GM18909 (cell line): ENCODE data around the gene MPZL3.
A peak's percentile ranks its signal among the peaks of the same experiment; 100 is the strongest.

Source experiments
- ATAC-seq: cut with Tn5 transposase; IDR thresholded peaks from one replicate; pipeline ENCODE4 v1.9.1; 2021; ENCODE audit warnings: mild to moderate bottlenecking; ENCODE audit not compliant: unreplicated experiment, poor library complexity

Gene MPZL3

GRCh38 chr11:118233850-118234249 is 18.3 kb downstream of the MPZL3 start:
- no peak for ATAC-seq

GRCh38 chr11:118233377-118233776 is 18.8 kb downstream of the MPZL3 start:
- ATAC-seq = no peak

GRCh38 chr11:118232659-118233058 is 19.5 kb downstream of the MPZL3 start:
- ATAC-seq = no peak

- no peak for ATAC-seq
Observed at GRCh38 chr11:118231461-118231860, 20.7 kb downstream of the MPZL3 start.

- no peak for ATAC-seq
Observed at GRCh38 chr11:118230088-118230487, 22.1 kb downstream of the MPZL3 start.

- ATAC-seq = no peak
Observed at GRCh38 chr11:118229274-118229847, 22.8 kb downstream of the MPZL3 start.

GRCh38 chr11:118227865-118228785 is 24.0 kb downstream of the MPZL3 start:
- peak; percentile 64 for ATAC-seq

GRCh38 chr11:118226781-118227180 is 25.4 kb downstream of the MPZL3 start:
- ATAC-seq = no peak

- ATAC-seq = no peak
Observed at GRCh38 chr11:118226296-118226695, 25.9 kb downstream of the MPZL3 start.

GRCh38 chr11:118224511-118225188 is 27.5 kb downstream of the MPZL3 start, which contains the start of gene JAML:
Gene JAML (minus strand): TSS chr11:118225011. CDS start chr11:118214866, 10,145 bp downstream.
- peak; percentile 48 for ATAC-seq

GRCh38 chr11:118223992-118224391 is 28.2 kb downstream of the MPZL3 start:
- ATAC-seq = no peak

- no peak for ATAC-seq
Observed at GRCh38 chr11:118223570-118223969, 28.6 kb downstream of the MPZL3 start.

GRCh38 chr11:118222437-118222836 is 29.7 kb downstream of the MPZL3 start:
- no peak for ATAC-seq

- no peak for ATAC-seq
Observed at GRCh38 chr11:118221419-118221818, 30.7 kb downstream of the MPZL3 start.

GRCh38 chr11:118219732-118220131 is 32.4 kb downstream of the MPZL3 start:
- no peak for ATAC-seq

GRCh38 chr11:118219244-118219643 is 32.9 kb downstream of the MPZL3 start:
- no peak for ATAC-seq

- no peak for ATAC-seq
Observed at GRCh38 chr11:118217575-118217974, 34.6 kb downstream of the MPZL3 start.

GRCh38 chr11:118216621-118217481 is 35.3 kb downstream of the MPZL3 start:
- ATAC-seq = peak; percentile 50

GRCh38 chr11:118215765-118216164 is 36.4 kb downstream of the MPZL3 start:
- ATAC-seq = no peak

- ATAC-seq = no peak
Observed at GRCh38 chr11:118215262-118215661, 36.9 kb downstream of the MPZL3 start.
